ENCODE data around the gene HAL.

DNA sequence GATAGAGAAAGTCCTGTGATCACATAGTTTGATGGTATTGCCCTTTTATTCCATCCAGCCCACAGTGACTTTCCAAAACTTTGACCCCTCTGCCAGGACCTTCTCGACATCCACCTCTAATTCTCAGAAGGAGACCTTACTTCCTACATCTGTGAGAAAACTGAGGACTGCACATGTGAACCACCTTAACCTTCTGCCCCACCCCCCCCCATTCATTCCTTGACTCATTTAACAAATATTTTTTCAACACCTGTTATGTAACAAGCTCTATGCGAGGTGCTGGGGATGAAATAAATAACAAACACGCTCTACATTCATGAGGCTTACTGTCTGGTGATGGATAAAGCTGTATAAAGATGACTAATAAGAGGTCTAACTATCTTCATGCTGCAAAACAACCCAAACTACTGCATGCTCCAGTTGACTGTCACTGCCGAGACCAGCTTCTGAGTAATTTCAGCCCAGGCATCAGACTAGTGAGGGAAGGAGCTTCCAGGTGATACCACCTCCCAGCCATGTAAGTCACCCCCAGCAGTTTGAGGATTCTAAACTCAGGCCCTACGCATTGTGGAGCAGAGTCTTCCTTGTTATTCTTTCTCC is 1.9 kb upstream of the HAL start:
- TF ChIP-seq CTCF (IDR thresholded peaks at IDR 0.05; ENCODE audit: low read depth, low read length, missing input control) (no peak), EGR1 (IDR thresholded peaks at IDR 0.05; ENCODE audit: low read depth in 2 of 2) (no peak)
